Fibroblast of lung (primary cell): ENCODE data around the gene RASSF1. TPM values are rescaled to one million over a fixed set of nuclear protein-coding genes. Genes with fewer than 3 reads are reported as not detected.

Source experiments
- DNase-seq, 2 donors: peaks; one replicate each; pipeline versions ENCODE4 v3.0.0 to v3.0.0-alpha.2; 2010; ENCODE audit warnings: low read depth in 2 of 2
- H2AFZ ChIP-seq: 2 replicates; pipeline ENCODE4 v1.5.1; 2012; ENCODE audit warnings: low read length, control low read depth, inconsistent platforms
- H3K27ac ChIP-seq: 2 replicates; pipeline ENCODE4 v1.5.1; 2011; ENCODE audit warnings: low read length, control low read depth; ENCODE audit not compliant: insufficient read depth
- H3K27me3 ChIP-seq: 2 replicates; pipeline ENCODE4 v1.5.1; 2011; ENCODE audit warnings: mild to moderate bottlenecking, low read length; ENCODE audit not compliant: control insufficient read depth, insufficient read depth
- H3K36me3 ChIP-seq: 2 replicates; pipeline ENCODE4 v1.5.1; 2011; ENCODE audit warnings: low read length; ENCODE audit not compliant: control insufficient read depth, insufficient read depth
- H3K4me1 ChIP-seq: 2 replicates; pipeline ENCODE4 v1.5.1; 2011; ENCODE audit warnings: low read length; ENCODE audit not compliant: control insufficient read depth, insufficient read depth; ENCODE audit errors: extremely low read depth
- H3K4me2 ChIP-seq: 2 replicates; pipeline ENCODE4 v1.5.1; 2011; ENCODE audit warnings: low read length, control low read depth; ENCODE audit not compliant: insufficient read depth; ENCODE audit errors: extremely low read depth
- H3K4me3 ChIP-seq, 4 experiments: fragments of 200-600 bp in 1 of 4; sonication (generic) in 1 of 4; replicated peaks in 1 of 4; 2 replicates each; pipeline ENCODE4 v1.5.1; 2011 to 2016; ENCODE audit warnings: low read length in 4 of 4, low read depth in 3 of 4, mild to moderate bottlenecking in 3 of 4, control low read depth in 2 of 4, inconsistent platforms in 1 of 4, mixed read lengths in 1 of 4; ENCODE audit not compliant: insufficient read depth in 1 of 4; ENCODE audit errors: control extremely low read depth in 1 of 4
- H3K79me2 ChIP-seq: 2 replicates; pipeline ENCODE4 v1.5.1; 2012; ENCODE audit warnings: mild to moderate bottlenecking, low read length, inconsistent platforms; ENCODE audit not compliant: control insufficient read depth, insufficient read depth
- H3K9ac ChIP-seq: 2 replicates; pipeline ENCODE4 v1.5.1; 2011; ENCODE audit warnings: mild to moderate bottlenecking, low read length, control low read depth; ENCODE audit not compliant: insufficient read depth
- H3K9me3 ChIP-seq: 2 replicates; pipeline ENCODE4 v1.5.1; 2012; ENCODE audit warnings: low read depth, low read length; ENCODE audit not compliant: control insufficient read depth, insufficient read depth
- H4K20me1 ChIP-seq: 2 replicates; pipeline ENCODE4 v1.5.1; 2011; ENCODE audit warnings: low read length; ENCODE audit not compliant: control insufficient read depth, insufficient read depth; ENCODE audit errors: extremely low read depth
- EZH2 ChIP-seq: IDR thresholded peaks from 2 replicates; pipeline ENCODE4 v1.5.1; 2012; ENCODE audit warnings: low read length, control low read depth, mild to moderate bottlenecking; ENCODE audit errors: missing control alignments
- polyA plus RNA-seq, 2 donors: library from polyadenylated mRNA; depleted of rRNA in 1 of 2; stranded (reverse) in 1 of 2; unstranded in 1 of 2; fragments of >200 nt; gene quantifications; 2 replicates each; pipeline ENCODE4 v1.2.1, GENCODE V29; 2011 to 2012; ENCODE audit warnings: missing spikeins in 1 of 2
- total RNA-seq: library from RNA; depleted of rRNA; stranded (reverse); fragments of >200 nt; gene quantifications from 2 replicates; pipeline ENCODE4 v1.2.1, GENCODE V29; 2014
- TF ChIP-seq, protein P1 (sequence below), 2 donors: IDR thresholded peaks in 1 of 2; conservative IDR thresholded peaks in 1 of 2; 1 replicate in 1 of 2; 2 replicates in 1 of 2; pipeline ENCODE4 v1.5.1; 2011 to 2012; ENCODE audit warnings: low read length in 2 of 2, control low read depth in 1 of 2, inconsistent platforms in 1 of 2, low read depth in 1 of 2, mild to moderate bottlenecking in 1 of 2

Gene RASSF1
- total and polyA plus RNA-seq, 2 donors (not counting 1 experiment from before 2014, with no cell fraction given): 32.4 to 41.7 TPM

DNA sequence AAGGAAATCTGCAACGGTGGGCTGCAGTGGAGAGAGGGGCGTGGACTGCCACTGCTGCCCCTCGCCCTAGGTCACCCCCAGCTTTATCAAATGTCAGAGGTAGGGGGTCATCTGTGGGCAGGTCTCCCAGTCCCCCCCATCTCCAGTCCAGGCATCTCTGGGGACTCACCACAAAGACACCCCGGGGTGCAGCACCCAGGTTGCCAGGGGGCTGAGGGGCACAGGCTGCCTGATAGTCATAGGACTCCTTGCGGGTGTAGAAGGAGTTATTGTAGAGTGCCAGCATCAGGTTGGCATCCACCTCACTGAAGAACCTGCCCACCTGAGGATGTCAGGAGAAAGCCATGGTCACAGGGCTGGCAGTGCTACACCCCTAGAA, 25.2 kb upstream of the RASSF1 start:
- Histone ChIP-seq H3K79me2 (no peaks in the 10 kb centered on the region), H3K27ac (no peak overlapping the region), H4K20me1 (no peaks in the 10 kb centered on the region), H3K9me3 (no peaks in the 10 kb centered on the region), H3K4me2 (no peak overlapping the region), H3K4me3 (no peak overlapping the region), H3K36me3 (no peaks in the 10 kb centered on the region), H2AFZ (no peak overlapping the region), H3K27me3 (peaks cover 3% of the 10 kb centered on the region), H3K9ac (no peak overlapping the region), H3K4me1 (peaks cover 3% of the 10 kb centered on the region)
- DNase-seq: no peak
- TF ChIP-seq, protein P1, sequence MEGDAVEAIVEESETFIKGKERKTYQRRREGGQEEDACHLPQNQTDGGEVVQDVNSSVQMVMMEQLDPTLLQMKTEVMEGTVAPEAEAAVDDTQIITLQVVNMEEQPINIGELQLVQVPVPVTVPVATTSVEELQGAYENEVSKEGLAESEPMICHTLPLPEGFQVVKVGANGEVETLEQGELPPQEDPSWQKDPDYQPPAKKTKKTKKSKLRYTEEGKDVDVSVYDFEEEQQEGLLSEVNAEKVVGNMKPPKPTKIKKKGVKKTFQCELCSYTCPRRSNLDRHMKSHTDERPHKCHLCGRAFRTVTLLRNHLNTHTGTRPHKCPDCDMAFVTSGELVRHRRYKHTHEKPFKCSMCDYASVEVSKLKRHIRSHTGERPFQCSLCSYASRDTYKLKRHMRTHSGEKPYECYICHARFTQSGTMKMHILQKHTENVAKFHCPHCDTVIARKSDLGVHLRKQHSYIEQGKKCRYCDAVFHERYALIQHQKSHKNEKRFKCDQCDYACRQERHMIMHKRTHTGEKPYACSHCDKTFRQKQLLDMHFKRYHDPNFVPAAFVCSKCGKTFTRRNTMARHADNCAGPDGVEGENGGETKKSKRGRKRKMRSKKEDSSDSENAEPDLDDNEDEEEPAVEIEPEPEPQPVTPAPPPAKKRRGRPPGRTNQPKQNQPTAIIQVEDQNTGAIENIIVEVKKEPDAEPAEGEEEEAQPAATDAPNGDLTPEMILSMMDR (conservative IDR thresholded peaks at IDR 0.05 in 1 of 2, IDR thresholded peaks at IDR 0.05 in 1 of 2; ENCODE audit: low read depth in 1 of 2, low read length in 2 of 2): no peak
- no peak for TF ChIP-seq EZH2

GRCh38 chr3:50365080-50365841, 24.6 kb upstream of the RASSF1 start:
- TF ChIP-seq EZH2: no peak
- TF ChIP-seq, protein P1 (conservative IDR thresholded peaks at IDR 0.05 in 1 of 2, IDR thresholded peaks at IDR 0.05 in 1 of 2; ENCODE audit: low read depth in 1 of 2, low read length in 2 of 2): no peak
- Histone ChIP-seq H2AFZ (peak overlapping the region; percentile 78), H3K4me1 (peaks cover 3% of the 10 kb centered on the region), H3K27me3 (peaks cover 3% of the 10 kb centered on the region), H3K9me3 (no peaks in the 10 kb centered on the region), H3K27ac (no peak overlapping the region), H3K4me3 (peak overlapping the region in 3 of 4 experiments; percentile 32 to 51 (median 51)), H3K79me2 (no peaks in the 10 kb centered on the region), H4K20me1 (no peaks in the 10 kb centered on the region), H3K9ac (no peak overlapping the region), H3K4me2 (peak overlapping the region; percentile 66), H3K36me3 (no peaks in the 10 kb centered on the region)
- DNase-seq: peak; percentile 56 to 58

DNA sequence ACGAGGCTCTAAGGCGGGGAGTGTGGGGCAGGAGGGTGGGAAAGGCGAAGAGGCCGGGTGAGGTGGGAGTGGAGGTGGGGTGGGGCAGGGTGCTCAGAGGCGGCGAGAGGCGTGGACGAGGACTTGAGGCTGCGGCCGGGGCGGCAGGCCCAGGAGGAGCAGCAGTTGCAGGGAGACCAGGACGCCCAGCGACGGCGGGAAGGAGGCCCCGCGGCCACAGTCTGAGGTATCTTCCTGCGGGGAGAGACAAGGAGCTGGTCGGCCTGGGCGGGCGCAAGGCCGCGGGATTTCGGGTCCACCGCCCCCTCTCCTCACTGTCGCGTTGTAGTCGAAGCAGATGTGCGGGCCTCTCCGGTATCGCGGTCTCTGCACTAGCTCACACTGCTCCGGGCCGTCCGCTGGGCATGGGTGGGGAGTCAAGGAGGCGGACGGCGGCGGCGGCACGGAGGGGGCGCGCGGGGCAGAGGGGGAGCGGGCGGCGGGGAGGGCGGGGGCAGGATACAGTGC, 24.0 kb upstream of the RASSF1 start:
- Histone ChIP-seq H3K9me3 (no peaks in the 10 kb centered on the region), H3K9ac (peak overlapping the region; percentile 20), H3K27me3 (peaks cover 3% of the 10 kb centered on the region), H3K4me2 (peak overlapping the region; percentile 58), H3K36me3 (no peaks in the 10 kb centered on the region), H2AFZ (peak overlapping the region; percentile 63), H3K27ac (no peak overlapping the region), H3K4me3 (peak overlapping the region; percentile 18 to 51 (median 40)), H3K79me2 (no peaks in the 10 kb centered on the region), H4K20me1 (no peaks in the 10 kb centered on the region), H3K4me1 (peaks cover 3% of the 10 kb centered on the region)
- peak in 1 of 2 donors; percentile 21 for DNase-seq
- TF ChIP-seq, protein P1 (conservative IDR thresholded peaks at IDR 0.05 in 1 of 2, IDR thresholded peaks at IDR 0.05 in 1 of 2; ENCODE audit: low read depth in 1 of 2, low read length in 2 of 2): no peak
- no peak for TF ChIP-seq EZH2
